Gastrocnemius medialis (tissue), 4 donors: ENCODE data around the gene FBXO33. TPM values are rescaled to one million over a fixed set of nuclear protein-coding genes. Genes with fewer than 3 reads are reported as not detected.

Experiments
- ATAC-seq, 2 donors: fragments of 150-250 bp; one replicate each; pipeline ENCODE4 v1.9.1; 2016
- DNase-seq, 2 donors: peaks; one replicate each; pipeline ENCODE4 v3.0.0-alpha.2; 2019
- H3K27ac ChIP-seq, 4 donors: fragments of 200-600 bp; sonication (generic); 1 replicate in 1 of 4; 2 replicates in 3 of 4; pipeline ENCODE4 v1.5.1; 2016 to 2018; ENCODE audit warnings: mild to moderate bottlenecking in 2 of 4, moderate library complexity in 1 of 4
- H3K27me3 ChIP-seq, 3 donors: fragments of 200-600 bp; sonication (generic) in 2 of 3; 1 replicate in 1 of 3; 2 replicates in 2 of 3; pipeline versions ENCODE4 v1.5.1 to v1.6.0; 2016 to 2019; ENCODE audit warnings: mild to moderate bottlenecking in 1 of 3, moderate library complexity in 1 of 3
- H3K36me3 ChIP-seq, 2 donors: fragments of 200-600 bp; sonication (generic) in 1 of 2; one replicate each; pipeline ENCODE4 v1.5.1; 2017 to 2018
- H3K4me1 ChIP-seq, 2 donors: fragments of 200-600 bp; sonication (generic) in 1 of 2; one replicate each; pipeline ENCODE4 v1.5.1; 2016 to 2017; ENCODE audit warnings: mild to moderate bottlenecking in 2 of 2
- H3K4me3 ChIP-seq, 4 donors: fragments of 200-600 bp; sonication (generic) in 3 of 4; 1 replicate in 1 of 4; 2 replicates in 3 of 4; pipeline ENCODE4 v1.5.1; 2016 to 2019; ENCODE audit warnings: mild to moderate bottlenecking in 2 of 4
- H3K9me3 ChIP-seq, 3 donors: fragments of 200-600 bp; sonication (generic) in 2 of 3; 1 replicate in 1 of 3; 2 replicates in 2 of 3; pipeline ENCODE4 v1.5.1; 2016 to 2019
- CTCF ChIP-seq, 5 experiments: fragments of 450-650 bp in 3 of 5; fragments of 200-600 bp in 2 of 5; sonication (generic) in 2 of 5; IDR thresholded peaks in 4 of 5; conservative IDR thresholded peaks in 1 of 5; 1 replicate in 4 of 5; 2 replicates in 1 of 5; pipeline ENCODE4 v1.5.1; 2016 to 2019; ENCODE audit warnings: antibody characterized with exemption in 5 of 5, mild to moderate bottlenecking in 3 of 5, moderate library complexity in 3 of 5
- POLR2A ChIP-seq, 2 donors: fragments of 450-650 bp; IDR thresholded peaks; one replicate each; pipeline ENCODE4 v1.6.1; 2017; ENCODE audit warnings: antibody characterized with exemption in 2 of 2, mild to moderate bottlenecking in 2 of 2, moderate library complexity in 2 of 2
- in situ Hi-C, 4 donors: fragments of 200-750 bp; cut with MboI; loops; one replicate each; pipeline versions ENCODE4 v1.15.0 to v1.8.0; 2017; ENCODE audit warnings: low sequenced_read_pairs in 4 of 4
- intact Hi-C: fragments of 100-400 bp; cut with DNase I; formaldehyde crosslinking; loops from one replicate; pipeline ENCODE4 v1.15.1; 2023; ENCODE audit warnings: low total_unique reads
- total RNA-seq, 4 donors: library from RNA; depleted of rRNA; stranded (reverse); fragments of >200 nt; gene quantifications; one replicate each; pipeline versions ENCODE4 v1.1.0 to v1.2.3, GENCODE V29; 2016

The FBXO33 gene, protein sequence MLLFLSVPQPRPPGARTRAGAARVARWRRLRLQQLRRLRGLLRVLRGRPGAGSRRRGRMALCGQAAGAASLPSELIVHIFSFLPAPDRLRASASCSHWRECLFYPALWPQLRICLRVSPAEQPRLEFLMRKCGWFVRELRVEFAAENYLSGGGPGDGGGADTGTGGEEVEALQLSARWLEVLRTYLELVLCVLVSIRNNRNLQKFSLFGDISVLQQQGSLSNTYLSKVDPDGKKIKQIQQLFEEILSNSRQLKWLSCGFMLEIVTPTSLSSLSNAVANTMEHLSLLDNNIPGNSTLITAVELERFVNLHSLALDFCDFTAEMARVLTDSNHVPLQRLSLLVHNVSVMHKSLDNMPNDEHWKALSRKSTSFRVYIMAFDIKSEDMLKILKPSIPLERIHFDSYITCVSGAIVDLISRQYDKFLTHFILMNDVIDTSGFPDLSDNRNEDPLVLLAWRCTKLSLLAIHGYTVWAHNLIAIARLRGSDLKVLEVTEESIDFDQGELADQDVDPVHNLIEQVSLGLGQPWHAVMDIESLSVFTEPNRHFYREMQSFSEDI
- total RNA-seq, result 1 to 10 TPM; 5.3 to 8.0 (median 5.9) TPM

DNA sequence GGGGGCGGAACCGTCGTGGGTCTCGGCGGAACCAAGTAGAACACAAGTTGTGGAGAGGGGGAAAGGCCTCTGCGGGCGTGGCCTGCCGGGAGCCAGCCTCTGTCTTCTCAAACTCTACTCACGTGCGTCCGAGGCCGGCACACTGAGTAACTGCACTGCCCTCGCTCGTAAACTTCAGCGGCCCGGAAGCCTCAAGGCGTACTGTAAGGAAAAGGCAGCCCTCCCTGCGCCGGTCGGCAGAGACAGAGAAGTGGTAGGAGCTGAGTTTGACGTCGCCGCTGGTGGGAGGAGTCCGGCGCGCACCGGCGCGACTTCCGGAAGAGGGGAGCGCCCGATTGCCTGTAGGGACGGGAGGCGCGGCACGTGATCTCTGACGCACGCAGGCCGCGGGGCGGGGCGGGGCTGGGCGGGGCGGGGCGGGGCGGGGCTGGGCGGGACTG, at the start of gene FBXO33:
TSS of gene FBXO33 (minus strand) at position 255 of the 440 bp plus-strand sequence. CDS start 271 bp downstream, outside the sequence.
- Histone ChIP-seq H3K9me3 (no peaks in the 10 kb centered on the region), H3K27me3 (no peaks in the 10 kb centered on the region), H3K4me3 (peak within 1 kb of the TSS; percentile 83 to 94 (median 94))

GRCh38 chr14:39474416-39474911, 42.2 kb upstream of the FBXO33 start:
- intact Hi-C loops, result no loop called here
- Histone ChIP-seq H3K4me1 (no peaks in the 10 kb centered on the region), H3K36me3 (no peaks in the 10 kb centered on the region), H3K9me3 (no peaks in the 10 kb centered on the region), H3K4me3 (no peak overlapping the region), H3K27ac (no peak overlapping the region), H3K27me3 (no peaks in the 10 kb centered on the region)
- no peak for ATAC-seq
- TF ChIP-seq POLR2A (IDR thresholded peaks at IDR 0.05) (no peak), CTCF (IDR thresholded peaks at IDR 0.05 in 4 of 5, conservative IDR thresholded peaks at IDR 0.05 in 1 of 5) (no peak)
- in situ Hi-C loops, result no loop called here
- DNase-seq, result no peak

More for the DNA sequence above, at the start of gene FBXO33:
- peak; percentile 87 to 89 for ATAC-seq
- Histone ChIP-seq H3K36me3 (no peaks in the 10 kb centered on the region), H3K27ac (peak within 1 kb of the TSS; percentile 96 to 99 (median 97)), H3K4me1 (peaks cover 35 to 37% of the 10 kb centered on the region in 2 donors)
- intact Hi-C loops (loop anchor here (1.0 to 5.0 kb wide), 4 partner anchors 55 to 329 kb away; partner anchors contain the start of gene SEC23A), in situ Hi-C loops (loop anchor here in 2 of 4 donors (10.0 to 25.0 kb wide), 2 partner anchors 170 to 257 kb away; partner anchors contain the start of genes PNN (in 1 of the 2) and TRAPPC6B (in 1 of the 2))
- DNase-seq, result peak; percentile 93 to 96
- TF ChIP-seq CTCF (IDR thresholded peaks at IDR 0.05 in 4 of 5, conservative IDR thresholded peaks at IDR 0.05 in 1 of 5) (no peak), POLR2A (IDR thresholded peaks at IDR 0.05) (no peak)

DNA sequence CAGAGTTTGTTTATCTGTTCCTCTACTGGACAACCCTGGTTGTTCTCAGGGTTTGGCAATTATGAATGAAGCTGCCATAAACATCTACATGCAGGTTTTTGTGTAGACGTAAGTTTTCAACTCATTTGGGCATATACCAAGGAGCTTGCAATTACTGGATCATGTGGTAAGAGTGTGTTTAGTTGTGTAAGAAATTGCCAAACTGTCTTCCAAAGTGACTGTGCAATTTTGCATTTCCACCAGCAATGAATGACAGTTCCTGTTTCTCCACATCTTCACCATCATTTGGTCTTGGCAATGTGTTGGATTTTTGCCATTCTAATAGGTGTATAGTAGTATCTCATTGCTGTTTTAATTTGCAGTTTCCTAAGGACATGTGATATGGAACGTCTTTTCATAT, 39.8 kb upstream of the FBXO33 start:
- Histone ChIP-seq H3K4me1 (no peaks in the 10 kb centered on the region), H3K9me3 (no peaks in the 10 kb centered on the region), H3K36me3 (no peaks in the 10 kb centered on the region), H3K27me3 (no peaks in the 10 kb centered on the region), H3K4me3 (no peak overlapping the region), H3K27ac (no peak overlapping the region)
- TF ChIP-seq CTCF (IDR thresholded peaks at IDR 0.05 in 4 of 5, conservative IDR thresholded peaks at IDR 0.05 in 1 of 5) (no peak), POLR2A (IDR thresholded peaks at IDR 0.05) (no peak)
- no peak for DNase-seq
- no peak for ATAC-seq
- intact Hi-C loops (no loop called here), in situ Hi-C loops (no loop called here)

DNA sequence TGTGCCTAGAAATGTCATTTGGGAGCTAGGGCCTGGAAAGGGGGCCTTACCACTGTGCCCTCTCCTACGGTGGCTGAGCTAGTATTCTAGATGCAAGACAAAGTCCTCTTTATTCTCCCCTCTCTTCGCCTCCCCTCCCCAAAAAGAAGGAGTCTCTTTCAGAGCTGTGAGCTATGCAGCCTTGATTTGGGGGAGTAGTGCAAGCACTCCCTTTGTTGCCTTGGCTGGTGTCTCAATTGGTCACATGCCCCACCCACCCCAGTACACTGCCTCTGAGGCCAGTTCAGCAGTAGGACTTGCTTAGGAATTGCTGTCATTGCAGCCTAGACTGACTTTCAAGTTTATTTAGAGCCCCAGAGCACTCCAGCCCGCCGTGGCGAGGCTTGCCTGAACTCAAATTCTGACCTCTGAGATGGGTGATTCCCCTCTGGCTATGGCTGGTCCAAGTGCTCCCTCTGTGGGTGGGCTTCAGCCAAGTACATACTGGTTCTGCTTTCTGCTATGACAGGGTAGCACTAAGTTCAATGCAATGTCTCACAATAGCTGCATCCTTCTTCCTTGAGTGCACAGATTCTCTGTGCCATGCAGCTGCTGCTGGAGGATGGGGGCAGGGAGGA, 37.0 kb upstream of the FBXO33 start:
- Histone ChIP-seq H3K4me1 (no peaks in the 10 kb centered on the region), H3K4me3 (no peak overlapping the region), H3K27ac (no peak overlapping the region), H3K36me3 (no peaks in the 10 kb centered on the region), H3K9me3 (no peaks in the 10 kb centered on the region), H3K27me3 (no peaks in the 10 kb centered on the region)
- ATAC-seq (no peak), DNase-seq (no peak)
- TF ChIP-seq POLR2A (IDR thresholded peaks at IDR 0.05), result no peak
- no peak for TF ChIP-seq CTCF (IDR thresholded peaks at IDR 0.05 in 4 of 5, conservative IDR thresholded peaks at IDR 0.05 in 1 of 5)
- in situ Hi-C loops (no loop called here), intact Hi-C loops (no loop called here)
